Stimulated activated effector memory CD8-positive, alpha-beta T cell treated with anti-CD3 and anti-CD28 coated beads, Interleukin-12 subunit alpha, Interleukin-12 subunit beta, amount 100 ng/mL, for 72 hours (primary cell): ENCODE data around the gene UQCR10.

Source experiments
- ATAC-seq: fragments of 150-1000 bp; cut with Tn5 transposase; 2 replicates; pipeline ENCODE4 v1.10.0; 2021
- DNase-seq, 2 donors: peaks; one replicate each; pipeline ENCODE4 v3.0.0; 2021 to 2022; ENCODE audit warnings: low spot score in 2 of 2
- H3K27ac Mint-ChIP-seq: one replicate; pipeline ENCODE4 v1.8.0; 2022; ENCODE audit warnings: mild to moderate bottlenecking, mixed read lengths
- H3K36me3 Mint-ChIP-seq: one replicate; pipeline ENCODE4 v1.8.0; 2022; ENCODE audit warnings: mild to moderate bottlenecking, mixed read lengths
- H3K4me1 Mint-ChIP-seq: one replicate; pipeline ENCODE4 v1.8.0; 2022; ENCODE audit warnings: mixed read lengths
- H3K4me3 Mint-ChIP-seq: one replicate; pipeline ENCODE4 v1.8.0; 2022; ENCODE audit warnings: mild to moderate bottlenecking, mixed read lengths
- H3K9me3 Mint-ChIP-seq: one replicate; pipeline ENCODE4 v1.8.0; 2022; ENCODE audit warnings: mixed read lengths

UQCR10 gene

GRCh38 chr22:29732883-29733282 lies 34.3 kb upstream of the UQCR10 start:
- H3K4me1 Mint-ChIP-seq: no peaks in the 10 kb centered on the region
- peaks cover 14% of the 10 kb centered on the region for H3K36me3 Mint-ChIP-seq
- no peak for ATAC-seq
- H3K27ac Mint-ChIP-seq: no peak overlapping the region
- H3K9me3 Mint-ChIP-seq: no peaks in the 10 kb centered on the region
- H3K4me3 Mint-ChIP-seq: no peak overlapping the region
- no peak for DNase-seq

DNA sequence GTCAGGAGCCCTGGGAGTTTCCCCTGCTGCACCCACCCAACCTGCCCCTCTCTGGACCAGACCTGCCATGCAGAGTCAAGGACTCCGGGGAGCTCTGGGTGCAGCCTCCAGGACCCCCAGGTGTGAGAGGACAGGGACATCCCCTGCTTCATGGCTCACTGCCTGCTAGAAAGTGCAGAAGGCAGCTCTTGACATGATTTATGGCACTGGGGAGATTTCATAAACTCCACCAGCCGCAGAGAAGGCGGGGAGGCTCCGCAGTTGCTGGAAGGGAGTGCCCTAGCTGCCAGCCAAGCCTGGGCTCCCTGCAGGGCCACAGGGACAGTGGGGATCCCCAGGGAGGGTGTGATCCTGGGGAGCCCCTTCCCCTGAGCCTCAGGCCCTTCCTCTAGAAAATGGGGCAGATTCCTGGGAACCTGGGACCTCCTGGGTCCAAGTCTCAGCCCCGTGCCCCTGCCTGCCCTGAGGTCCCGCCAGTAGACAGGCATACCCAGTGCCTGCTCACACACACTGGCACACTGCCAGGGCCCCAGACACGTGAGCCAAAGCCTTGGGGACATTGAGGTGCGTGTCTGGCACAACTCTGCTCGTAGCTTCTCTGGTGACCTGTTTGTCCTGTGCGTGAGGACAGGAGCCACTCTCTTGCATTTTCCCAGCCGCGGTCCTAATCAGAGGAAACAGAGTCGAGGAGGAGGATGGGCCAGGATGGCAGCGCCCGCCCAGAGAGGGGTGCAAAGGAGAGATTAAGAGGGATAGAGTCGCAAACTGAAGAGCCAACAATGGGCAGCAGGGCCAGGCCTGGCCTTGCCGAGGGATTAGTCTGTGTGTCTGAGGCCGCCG lies 33.6 kb upstream of the UQCR10 start:
- no peaks in the 10 kb centered on the region for H3K9me3 Mint-ChIP-seq
- H3K36me3 Mint-ChIP-seq: peaks cover 14% of the 10 kb centered on the region
- no peaks in the 10 kb centered on the region for H3K4me1 Mint-ChIP-seq
- H3K27ac Mint-ChIP-seq: no peak overlapping the region
- DNase-seq: no peak
- no peak for ATAC-seq
- H3K4me3 Mint-ChIP-seq: no peak overlapping the region

- no peak for ATAC-seq
- H3K36me3 Mint-ChIP-seq: peaks cover 18% of the 10 kb centered on the region
- DNase-seq: no peak
- H3K27ac Mint-ChIP-seq: no peak overlapping the region
- H3K4me1 Mint-ChIP-seq: no peaks in the 10 kb centered on the region
- H3K9me3 Mint-ChIP-seq: no peaks in the 10 kb centered on the region
- H3K4me3 Mint-ChIP-seq: no peak overlapping the region
These were observed 32.8 kb upstream of the UQCR10 start for GRCh38 chr22:29734406-29734805.

- Mint-ChIP-seq H3K27ac (no peak overlapping the region), H3K36me3 (peaks cover 18% of the 10 kb centered on the region)
- ATAC-seq: no peak
These were observed 32.3 kb upstream of the UQCR10 start for GRCh38 chr22:29734838-29735237.

GRCh38 chr22:29735416-29735815 lies 31.8 kb upstream of the UQCR10 start:
- no peak overlapping the region for H3K27ac Mint-ChIP-seq
- no peaks in the 10 kb centered on the region for H3K4me1 Mint-ChIP-seq
- H3K9me3 Mint-ChIP-seq: no peaks in the 10 kb centered on the region
- no peak for ATAC-seq
- peaks cover 18% of the 10 kb centered on the region for H3K36me3 Mint-ChIP-seq
- H3K4me3 Mint-ChIP-seq: no peak overlapping the region
- DNase-seq: no peak

More at GRCh38 chr22:29734838-29735237, 32.3 kb upstream of the UQCR10 start:
- no peaks in the 10 kb centered on the region for H3K9me3 Mint-ChIP-seq
- no peak overlapping the region for H3K4me3 Mint-ChIP-seq
- no peaks in the 10 kb centered on the region for H3K4me1 Mint-ChIP-seq
- DNase-seq: no peak

DNA sequence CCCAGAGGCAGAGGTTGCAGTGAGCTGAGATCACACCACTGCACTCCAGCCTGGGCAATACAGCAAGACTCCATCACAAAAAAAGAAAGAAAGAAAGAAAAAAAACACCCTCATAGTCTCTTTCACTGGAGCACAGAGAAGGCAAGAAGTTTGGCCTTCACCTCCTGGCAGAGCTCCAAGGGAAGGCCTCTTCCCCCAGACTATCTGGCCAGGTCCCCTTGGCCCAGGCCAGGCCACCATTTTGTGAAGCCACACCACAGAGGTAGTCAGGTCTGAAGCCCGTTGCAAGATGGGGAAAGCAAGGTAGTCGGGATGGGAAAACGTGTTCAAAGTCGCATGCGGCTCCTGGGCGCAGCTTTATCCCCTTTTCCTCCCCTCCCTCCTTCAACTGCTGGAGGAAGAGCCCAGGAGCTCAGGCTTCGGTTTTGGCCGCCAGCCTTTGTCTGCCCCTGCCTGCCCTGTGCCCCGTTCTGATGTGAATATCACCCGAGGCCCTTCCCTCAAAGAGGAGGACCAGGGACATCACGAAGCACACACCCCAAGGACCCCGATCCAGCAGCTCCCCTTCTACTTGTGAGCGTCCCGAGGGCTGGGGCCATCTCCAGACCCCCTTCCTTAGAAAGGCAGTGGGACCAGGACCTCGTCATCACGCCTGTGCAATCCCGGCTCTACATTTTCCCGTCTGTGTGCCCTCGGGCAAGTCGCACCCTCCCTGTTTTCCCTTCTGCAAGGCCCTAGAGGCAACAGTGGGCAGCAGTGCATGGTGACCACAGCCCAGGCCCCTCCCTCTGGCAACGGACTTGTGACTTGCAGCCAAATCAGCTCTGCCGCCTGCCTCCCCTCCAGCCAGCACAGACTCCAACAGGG lies 29.7 kb upstream of the UQCR10 start:
- Mint-ChIP-seq H3K27ac (no peak overlapping the region), H3K36me3 (peaks cover 15% of the 10 kb centered on the region), H3K4me3 (no peak overlapping the region), H3K9me3 (no peaks in the 10 kb centered on the region), H3K4me1 (no peaks in the 10 kb centered on the region)
- no peak for DNase-seq
- ATAC-seq: no peak

GRCh38 chr22:29738118-29738815 lies 28.9 kb upstream of the UQCR10 start:
- peaks cover 16% of the 10 kb centered on the region for H3K36me3 Mint-ChIP-seq

DNA sequence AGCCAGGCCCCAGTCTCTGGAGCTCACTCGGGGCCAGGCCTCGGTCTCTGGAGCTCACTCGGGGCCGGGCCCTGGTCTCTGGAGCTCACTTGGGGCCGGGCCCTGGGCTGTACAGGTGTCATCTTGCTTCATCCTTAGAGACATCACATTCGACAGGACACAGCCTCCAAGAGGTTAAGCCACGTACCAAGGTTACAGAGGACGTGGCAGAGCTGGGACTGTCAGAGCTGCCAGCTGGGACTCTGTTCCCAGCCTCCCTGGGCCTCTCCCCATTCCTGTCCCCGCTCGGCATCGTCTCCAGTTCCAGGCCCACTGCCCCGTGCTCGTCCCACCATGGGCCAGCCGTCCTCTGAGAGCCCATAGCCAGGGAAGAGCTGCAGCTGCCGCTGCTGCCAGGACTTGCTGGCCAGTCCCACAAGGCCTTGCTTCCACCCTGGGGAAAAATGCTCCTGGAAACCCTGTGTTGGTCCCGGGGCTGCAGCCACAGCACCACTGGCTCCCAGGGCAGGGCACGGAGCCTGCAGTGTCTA lies 27.8 kb upstream of the UQCR10 start:
- H3K36me3 Mint-ChIP-seq: peaks cover 10% of the 10 kb centered on the region
- no peaks in the 10 kb centered on the region for H3K4me1 Mint-ChIP-seq
- H3K27ac Mint-ChIP-seq: no peak overlapping the region
- H3K9me3 Mint-ChIP-seq: no peaks in the 10 kb centered on the region
- DNase-seq (no peak), ATAC-seq (no peak)
- H3K4me3 Mint-ChIP-seq: no peak overlapping the region

More at GRCh38 chr22:29738118-29738815, 28.9 kb upstream of the UQCR10 start:
- no peak for DNase-seq
- ATAC-seq: no peak
- Mint-ChIP-seq H3K4me3 (no peak overlapping the region), H3K9me3 (no peaks in the 10 kb centered on the region), H3K4me1 (no peaks in the 10 kb centered on the region), H3K27ac (no peak overlapping the region)

- DNase-seq: no peak
- H3K4me3 Mint-ChIP-seq: no peak overlapping the region
- peak overlapping the region; percentile 12 for H3K27ac Mint-ChIP-seq
- H3K4me1 Mint-ChIP-seq: no peaks in the 10 kb centered on the region
- peaks cover 11% of the 10 kb centered on the region for H3K36me3 Mint-ChIP-seq
- no peak for ATAC-seq
- H3K9me3 Mint-ChIP-seq: no peaks in the 10 kb centered on the region
These were observed 27.0 kb upstream of the UQCR10 start for GRCh38 chr22:29740216-29740615.

GRCh38 chr22:29741926-29742325 lies 25.2 kb upstream of the UQCR10 start:
- no peaks in the 10 kb centered on the region for H3K4me1 Mint-ChIP-seq
- no peaks in the 10 kb centered on the region for H3K9me3 Mint-ChIP-seq
- H3K4me3 Mint-ChIP-seq: no peak overlapping the region
- peaks cover 26% of the 10 kb centered on the region for H3K36me3 Mint-ChIP-seq
- no peak for ATAC-seq
- peak overlapping the region; percentile 45 for H3K27ac Mint-ChIP-seq
- DNase-seq: no peak

- Mint-ChIP-seq H3K4me1 (no peaks in the 10 kb centered on the region), H3K9me3 (no peaks in the 10 kb centered on the region), H3K36me3 (peaks cover 26% of the 10 kb centered on the region), H3K27ac (peak overlapping the region; percentile 45), H3K4me3 (no peak overlapping the region)
- DNase-seq (no peak), ATAC-seq (no peak)
These were observed 24.8 kb upstream of the UQCR10 start for GRCh38 chr22:29742326-29742725.

GRCh38 chr22:29744902-29745301 lies 22.3 kb upstream of the UQCR10 start:
- no peak for DNase-seq
- Mint-ChIP-seq H3K36me3 (peaks cover 29% of the 10 kb centered on the region), H3K9me3 (no peaks in the 10 kb centered on the region), H3K4me1 (no peaks in the 10 kb centered on the region), H3K4me3 (no peak overlapping the region), H3K27ac (no peak overlapping the region)
- no peak for ATAC-seq

DNA sequence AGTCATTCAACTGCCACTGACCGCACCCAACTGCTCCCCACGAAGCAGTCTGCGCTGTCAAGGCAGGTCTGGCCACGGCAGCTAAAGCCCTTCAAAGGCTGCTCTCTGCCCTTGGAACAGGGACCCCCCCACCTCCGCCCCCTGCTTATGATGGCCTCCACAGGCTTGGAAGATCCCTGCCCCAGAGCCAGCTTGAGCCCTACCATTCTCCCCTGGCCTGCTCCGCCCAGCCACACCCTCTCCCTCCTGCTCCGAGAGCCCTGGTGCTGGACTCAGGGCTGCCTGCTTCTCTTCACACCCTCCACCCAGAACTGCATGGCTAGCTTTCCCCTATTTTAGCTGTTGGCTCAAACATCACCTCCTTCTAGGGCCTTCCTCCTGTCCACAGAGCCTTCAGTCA lies 19.3 kb upstream of the UQCR10 start:
- peaks cover 23% of the 10 kb centered on the region for H3K36me3 Mint-ChIP-seq
- no peaks in the 10 kb centered on the region for H3K9me3 Mint-ChIP-seq
- H3K27ac Mint-ChIP-seq: peak overlapping the region; percentile 18
- no peak overlapping the region for H3K4me3 Mint-ChIP-seq
- DNase-seq: no peak
- ATAC-seq: no peak
- H3K4me1 Mint-ChIP-seq: peaks cover 19% of the 10 kb centered on the region

DNA sequence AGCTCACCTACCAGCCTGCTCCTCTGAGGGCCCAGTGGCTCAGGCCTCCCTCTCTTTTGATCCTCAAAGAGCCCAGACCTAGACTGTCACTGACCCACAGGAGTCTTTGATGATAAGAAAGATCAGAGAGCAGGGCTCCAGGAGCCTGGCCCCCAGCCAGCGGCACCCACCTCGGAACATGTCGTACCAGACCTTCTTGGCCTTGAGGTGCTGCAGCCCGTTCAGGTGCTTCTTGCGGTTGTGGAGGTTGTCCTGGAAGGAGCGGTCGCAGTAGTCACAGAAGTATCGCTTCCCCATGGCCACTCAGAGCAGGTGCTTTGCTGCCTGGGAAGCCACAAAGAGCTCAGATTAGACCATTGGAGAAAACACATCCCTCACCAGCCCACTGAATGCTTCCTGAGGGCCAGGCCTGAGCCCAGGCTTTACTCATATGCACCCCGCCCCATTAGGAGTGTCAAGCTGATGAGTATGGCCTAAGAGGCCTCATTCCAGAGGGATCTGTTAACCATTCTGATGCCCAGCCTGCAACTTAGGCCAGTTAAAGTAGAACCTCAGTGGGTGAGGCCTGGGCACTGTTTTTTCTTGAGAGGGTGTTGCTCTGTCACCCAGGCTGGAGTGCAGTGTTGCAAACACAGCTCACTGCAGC lies 18.8 kb upstream of the UQCR10 start:
- Mint-ChIP-seq H3K27ac (peak overlapping the region; percentile 18), H3K4me1 (peaks cover 19% of the 10 kb centered on the region), H3K9me3 (no peaks in the 10 kb centered on the region), H3K4me3 (no peak overlapping the region), H3K36me3 (peaks cover 23% of the 10 kb centered on the region)
- no peak for DNase-seq
- no peak for ATAC-seq

DNA sequence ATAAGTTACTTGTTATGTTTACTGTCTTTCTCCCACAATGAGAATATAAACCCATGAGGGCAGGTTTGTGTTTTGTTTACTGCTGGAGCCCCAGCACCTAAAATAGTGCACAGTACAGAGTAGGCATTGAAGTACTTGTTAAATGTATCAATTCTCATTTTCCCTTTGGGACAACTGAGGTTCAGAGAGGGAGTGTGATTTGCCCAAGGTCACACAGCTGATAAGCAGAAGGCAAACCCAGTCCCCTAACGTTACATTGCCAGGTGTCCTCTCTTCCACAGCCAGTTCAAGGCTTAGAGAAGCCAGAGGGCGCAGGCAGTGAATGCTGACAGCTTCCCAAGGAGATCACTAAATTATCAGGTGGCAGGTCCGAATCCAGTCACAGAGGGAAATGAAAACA lies 17.1 kb upstream of the UQCR10 start:
- peaks cover 23% of the 10 kb centered on the region for H3K36me3 Mint-ChIP-seq
- no peak for DNase-seq
- ATAC-seq: no peak
- no peaks in the 10 kb centered on the region for H3K9me3 Mint-ChIP-seq
- peaks cover 19% of the 10 kb centered on the region for H3K4me1 Mint-ChIP-seq
- no peak overlapping the region for H3K4me3 Mint-ChIP-seq
- peak overlapping the region; percentile 84 for H3K27ac Mint-ChIP-seq
